GM19099 (cell line): ENCODE data around the gene GAS2L1.

ENCODE experiments used
- POLR2A ChIP-seq: IDR thresholded peaks from 3 replicates; pipeline ENCODE4 v1.6.1; 2011; ENCODE audit warnings: low read depth; ENCODE audit not compliant: insufficient read length; ENCODE audit errors: extremely low read depth

GAS2L1 gene

DNA sequence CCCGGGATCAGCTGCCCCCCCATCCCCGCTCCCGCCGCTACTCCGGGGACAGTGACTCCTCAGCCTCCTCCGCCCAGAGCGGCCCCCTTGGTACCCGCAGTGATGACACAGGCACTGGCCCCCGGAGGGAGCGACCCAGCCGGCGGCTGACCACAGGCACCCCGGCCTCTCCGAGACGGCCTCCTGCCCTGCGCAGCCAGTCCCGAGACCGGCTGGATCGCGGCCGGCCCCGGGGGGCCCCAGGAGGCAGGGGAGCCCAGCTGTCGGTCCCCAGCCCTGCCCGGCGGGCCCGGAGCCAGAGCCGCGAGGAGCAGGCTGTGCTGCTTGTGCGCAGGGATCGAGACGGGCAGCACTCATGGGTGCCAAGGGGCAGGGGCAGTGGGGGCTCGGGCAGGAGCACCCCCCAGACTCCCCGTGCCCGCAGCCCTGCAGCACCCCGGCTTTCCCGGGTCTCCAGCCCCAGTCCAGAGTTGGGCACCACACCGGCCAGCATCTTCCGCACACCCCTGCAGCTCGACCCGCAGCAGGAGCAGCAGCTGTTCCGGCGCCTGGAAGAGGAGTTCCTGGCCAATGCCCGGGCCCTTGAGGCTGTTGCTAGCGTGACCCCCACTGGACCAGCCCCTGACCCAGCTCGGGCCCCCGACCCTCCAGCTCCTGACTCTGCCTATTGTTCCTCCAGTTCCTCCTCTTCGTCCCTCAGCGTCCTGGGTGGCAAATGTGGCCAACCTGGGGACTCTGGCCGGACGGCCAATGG is 5.2 kb downstream of the GAS2L1 start:
- no peak for TF ChIP-seq POLR2A

DNA sequence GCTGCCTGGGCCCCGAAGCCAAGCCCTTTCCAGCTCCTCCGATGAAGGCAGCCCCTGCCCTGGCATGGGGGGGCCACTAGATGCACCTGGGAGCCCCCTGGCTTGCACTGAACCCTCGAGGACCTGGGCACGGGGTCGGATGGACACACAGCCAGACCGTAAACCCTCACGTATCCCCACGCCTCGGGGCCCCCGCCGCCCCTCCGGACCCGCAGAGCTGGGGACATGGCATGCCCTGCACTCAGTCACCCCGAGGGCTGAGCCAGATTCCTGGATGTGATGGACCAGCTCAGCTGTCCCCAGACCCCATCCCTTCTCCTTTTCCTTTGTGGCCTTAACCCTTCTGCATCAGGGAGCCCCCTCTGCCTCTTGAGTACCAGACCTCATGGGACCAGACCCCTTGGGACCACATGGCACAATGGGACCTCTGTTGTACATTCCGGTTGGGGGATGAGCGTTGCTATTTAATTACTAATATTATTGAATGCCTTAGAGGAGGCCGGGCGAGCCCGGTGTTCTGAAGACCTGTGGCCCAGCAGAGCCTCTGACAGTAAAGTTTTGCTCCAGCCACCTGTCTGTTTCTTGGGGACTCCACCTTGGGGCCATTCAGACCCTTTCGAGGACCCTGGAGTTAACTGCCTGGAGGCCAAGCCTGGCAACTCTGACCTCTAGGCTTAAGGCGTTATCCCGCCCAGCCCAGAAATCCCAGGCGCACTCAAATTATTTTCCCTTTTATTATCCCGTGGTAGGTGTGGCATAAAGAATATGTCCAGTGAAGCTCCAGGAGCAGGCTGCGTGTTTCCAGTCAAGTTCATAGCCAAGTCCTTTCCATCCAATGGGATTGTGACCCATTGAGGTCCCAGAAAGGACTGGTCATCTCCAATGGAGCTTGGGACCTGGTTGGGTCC is 6.0 kb downstream of the GAS2L1 start:
- TF ChIP-seq POLR2A, result no peak

- TF ChIP-seq POLR2A, result no peak
Measured at GRCh38 chr22:29313126-29313575, 6.7 kb downstream of the GAS2L1 start.

DNA sequence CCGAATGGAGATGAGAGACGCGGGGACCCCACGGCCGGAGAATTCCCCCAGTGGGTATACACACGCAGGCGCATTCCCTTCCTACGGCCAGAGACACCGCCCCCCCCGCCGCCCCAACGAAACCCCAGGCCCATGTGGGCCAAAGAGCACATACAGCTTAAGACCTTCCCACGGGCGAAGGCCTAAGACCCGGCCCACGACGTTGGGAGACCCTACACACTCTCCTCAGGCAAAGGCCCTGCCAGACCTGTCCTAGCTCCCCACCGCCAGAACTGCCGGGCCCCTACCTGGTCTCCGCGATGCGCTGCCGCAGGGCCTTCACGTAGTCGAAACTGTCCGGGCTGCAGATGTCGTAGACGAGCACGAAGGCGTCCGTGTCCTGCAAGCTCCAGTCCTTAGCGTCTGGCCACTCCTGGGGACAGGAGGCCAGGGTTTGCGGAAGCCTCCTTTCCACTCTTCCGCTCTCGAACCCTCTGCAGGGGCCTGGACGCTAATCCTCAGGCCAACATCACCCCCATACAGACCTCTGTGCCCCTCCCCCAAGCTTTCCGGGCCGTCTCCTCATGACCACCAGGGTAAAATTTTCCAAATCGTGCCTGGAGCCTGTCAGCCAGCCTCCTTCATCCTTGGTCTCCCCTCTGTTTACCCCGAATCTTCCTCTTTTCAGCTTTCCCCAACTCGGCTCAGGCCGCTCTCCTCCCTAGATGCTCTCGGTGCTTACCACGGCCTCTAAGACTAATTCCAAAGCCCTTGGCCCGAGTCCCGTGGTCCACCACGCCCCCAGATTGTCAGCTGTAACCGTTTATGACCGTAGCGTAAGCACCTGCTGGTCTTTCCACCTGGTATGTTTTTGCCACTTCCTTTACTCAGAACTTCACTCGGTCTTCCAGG is 7.4 kb downstream of the GAS2L1 start:
- TF ChIP-seq POLR2A, result no peak

- no peak for TF ChIP-seq POLR2A
Measured at GRCh38 chr22:29314537-29315285, 8.3 kb downstream of the GAS2L1 start.

DNA sequence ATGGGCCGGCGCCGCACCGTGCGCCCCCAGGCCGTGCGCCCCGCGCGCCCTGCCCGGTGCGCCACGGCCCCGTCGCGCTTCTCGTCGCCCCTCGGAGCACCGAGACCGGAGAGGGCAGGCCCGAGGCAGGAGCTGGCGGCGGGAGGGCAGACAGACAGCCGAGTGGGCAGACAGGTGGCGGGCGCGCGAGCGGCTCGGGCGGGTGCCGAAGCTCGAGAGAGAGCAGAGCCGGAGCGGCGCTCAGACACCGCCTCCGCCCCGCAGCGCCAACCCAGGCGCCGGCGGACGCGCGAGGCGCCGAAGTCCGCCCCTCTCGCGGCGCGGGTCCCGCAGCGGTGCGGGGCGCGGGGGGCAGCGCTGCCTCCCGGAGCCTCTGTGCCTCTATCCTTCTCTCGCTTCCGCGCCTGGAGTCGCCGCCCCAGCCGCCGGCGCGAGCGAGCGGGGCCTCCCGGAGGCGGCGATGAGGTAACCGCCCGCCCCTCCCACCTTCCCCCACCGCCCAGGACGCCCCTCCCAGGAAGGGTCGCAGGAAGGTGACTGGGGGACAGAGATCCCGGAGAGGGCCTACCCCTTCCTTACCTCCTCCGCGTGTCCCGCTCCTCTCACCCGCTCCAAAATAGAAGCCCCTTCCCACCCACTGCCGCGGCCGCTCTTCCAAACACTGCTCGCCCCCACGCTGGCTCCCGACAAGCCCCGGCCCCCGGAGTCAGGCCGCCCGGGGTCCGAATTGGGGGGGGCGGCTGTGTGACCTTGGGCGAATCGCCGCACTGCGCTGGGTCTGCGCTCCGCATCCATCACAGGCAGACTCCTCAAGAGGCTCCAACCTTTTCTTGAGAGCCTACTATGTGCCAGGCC is 9.1 kb downstream of the GAS2L1 start, which contains the start of gene RASL10A:
RASL10A (minus strand) TSS at position 412 of the 855 bp plus-strand sequence. CDS start 451 bp downstream, outside the sequence.
- TF ChIP-seq POLR2A, result no peak

GRCh38 chr22:29316141-29316828 is 9.8 kb downstream of the GAS2L1 start:
- TF ChIP-seq POLR2A, result no peak

- TF ChIP-seq POLR2A, result no peak
Measured at GRCh38 chr22:29317827-29318454, 11.5 kb downstream of the GAS2L1 start.

DNA sequence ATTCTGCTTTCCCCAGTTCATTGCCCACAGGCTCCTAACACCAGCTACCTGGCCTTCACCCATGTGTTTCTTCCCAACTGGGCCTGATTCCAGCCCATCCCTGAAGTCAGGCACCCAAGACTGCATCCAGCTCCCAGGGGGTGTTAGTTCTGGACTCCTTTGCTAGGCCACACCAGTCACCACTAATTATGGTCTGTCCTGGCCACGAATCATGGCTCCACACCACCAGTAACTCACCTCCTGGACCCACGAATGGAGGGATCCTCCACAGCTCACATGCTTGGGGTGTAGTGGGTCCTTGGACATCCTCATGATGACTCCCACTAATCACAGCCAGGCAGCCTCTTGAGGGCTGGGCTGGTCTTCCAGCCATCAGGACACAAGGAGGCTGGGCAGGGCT is 12.6 kb downstream of the GAS2L1 start:
- TF ChIP-seq POLR2A, result no peak

DNA sequence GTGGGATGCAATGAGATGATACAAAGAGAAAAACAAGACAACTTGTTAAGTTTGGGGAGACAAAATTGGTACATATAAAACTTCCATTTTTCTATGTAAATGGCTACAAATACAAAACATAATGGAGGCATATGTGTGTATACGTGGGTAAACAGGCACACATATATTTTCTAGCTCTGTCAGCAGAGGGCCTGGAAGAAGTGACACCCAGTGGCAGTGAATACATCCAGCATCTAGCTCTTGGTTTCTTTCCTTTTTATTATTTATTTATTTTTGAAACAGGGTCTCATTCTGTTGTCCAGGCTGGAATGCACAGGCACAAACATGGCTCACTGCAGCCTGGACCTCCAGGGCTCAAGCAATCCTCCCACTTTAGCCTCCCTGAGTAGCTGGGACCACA is 14.1 kb downstream of the GAS2L1 start:
- TF ChIP-seq POLR2A, result no peak

GRCh38 chr22:29323641-29324040 is 17.2 kb downstream of the GAS2L1 start:
- no peak for TF ChIP-seq POLR2A

GRCh38 chr22:29325356-29325755 is 18.9 kb downstream of the GAS2L1 start:
- no peak for TF ChIP-seq POLR2A

GRCh38 chr22:29325785-29326315 is 19.4 kb downstream of the GAS2L1 start:
- TF ChIP-seq POLR2A, result no peak
